GM12874 (cell line): ENCODE data around the gene VANGL2.

Source experiments
- TF ChIP-seq, protein P1 (sequence below): IDR thresholded peaks from 2 replicates; pipeline ENCODE4 v1.5.1; 2011; ENCODE audit warnings: low read depth, mild to moderate bottlenecking, control low read depth, low read length, moderate library complexity; ENCODE audit not compliant: insufficient read depth

Gene VANGL2

GRCh38 chr1:160359559-160360226, 40.7 kb upstream of the VANGL2 start:
- TF ChIP-seq, protein P1, sequence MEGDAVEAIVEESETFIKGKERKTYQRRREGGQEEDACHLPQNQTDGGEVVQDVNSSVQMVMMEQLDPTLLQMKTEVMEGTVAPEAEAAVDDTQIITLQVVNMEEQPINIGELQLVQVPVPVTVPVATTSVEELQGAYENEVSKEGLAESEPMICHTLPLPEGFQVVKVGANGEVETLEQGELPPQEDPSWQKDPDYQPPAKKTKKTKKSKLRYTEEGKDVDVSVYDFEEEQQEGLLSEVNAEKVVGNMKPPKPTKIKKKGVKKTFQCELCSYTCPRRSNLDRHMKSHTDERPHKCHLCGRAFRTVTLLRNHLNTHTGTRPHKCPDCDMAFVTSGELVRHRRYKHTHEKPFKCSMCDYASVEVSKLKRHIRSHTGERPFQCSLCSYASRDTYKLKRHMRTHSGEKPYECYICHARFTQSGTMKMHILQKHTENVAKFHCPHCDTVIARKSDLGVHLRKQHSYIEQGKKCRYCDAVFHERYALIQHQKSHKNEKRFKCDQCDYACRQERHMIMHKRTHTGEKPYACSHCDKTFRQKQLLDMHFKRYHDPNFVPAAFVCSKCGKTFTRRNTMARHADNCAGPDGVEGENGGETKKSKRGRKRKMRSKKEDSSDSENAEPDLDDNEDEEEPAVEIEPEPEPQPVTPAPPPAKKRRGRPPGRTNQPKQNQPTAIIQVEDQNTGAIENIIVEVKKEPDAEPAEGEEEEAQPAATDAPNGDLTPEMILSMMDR, result no peak

DNA sequence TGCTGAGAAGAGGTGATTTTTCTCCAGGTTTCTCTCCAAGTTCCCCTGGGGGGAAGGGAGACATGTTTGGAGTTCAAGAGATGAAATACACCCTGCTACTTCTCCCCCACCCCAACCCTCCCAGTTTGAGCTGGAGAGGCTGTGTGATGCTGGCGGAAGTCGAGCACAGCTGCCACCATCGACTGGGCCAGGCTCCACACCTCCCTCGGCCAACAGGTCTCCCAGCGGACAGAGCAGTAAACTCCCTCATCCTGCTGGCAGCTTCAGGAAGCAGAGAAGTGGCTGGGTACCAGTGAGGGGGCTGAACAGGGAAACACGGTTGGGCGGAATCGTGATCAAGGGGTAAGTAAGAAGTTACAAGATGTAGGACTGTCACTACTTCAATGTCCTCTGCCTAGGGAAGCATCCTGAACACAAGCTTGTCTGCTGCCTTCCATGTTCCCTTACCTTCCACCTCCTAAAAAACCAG, 40.1 kb upstream of the VANGL2 start:
- TF ChIP-seq, protein P1, result no peak

DNA sequence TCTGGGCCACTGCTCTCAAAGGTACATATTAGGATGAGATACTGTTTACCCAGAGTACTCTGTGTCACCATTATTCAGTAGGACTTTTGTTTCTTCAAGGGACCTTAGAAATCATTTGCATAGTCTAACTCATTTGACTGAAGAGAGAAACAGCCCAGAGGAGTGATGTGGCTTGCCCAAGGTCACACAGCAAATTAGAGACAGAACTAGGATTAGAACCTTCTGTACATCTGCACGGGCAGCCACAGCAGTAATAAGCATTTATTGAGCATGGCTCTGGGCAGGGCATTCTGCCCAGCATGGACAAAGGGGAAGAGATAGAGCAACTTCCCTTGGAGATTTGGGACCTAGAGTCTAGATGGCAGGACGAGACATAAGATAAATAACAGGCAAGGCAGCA, 39.2 kb upstream of the VANGL2 start:
- TF ChIP-seq, protein P1, result no peak

DNA sequence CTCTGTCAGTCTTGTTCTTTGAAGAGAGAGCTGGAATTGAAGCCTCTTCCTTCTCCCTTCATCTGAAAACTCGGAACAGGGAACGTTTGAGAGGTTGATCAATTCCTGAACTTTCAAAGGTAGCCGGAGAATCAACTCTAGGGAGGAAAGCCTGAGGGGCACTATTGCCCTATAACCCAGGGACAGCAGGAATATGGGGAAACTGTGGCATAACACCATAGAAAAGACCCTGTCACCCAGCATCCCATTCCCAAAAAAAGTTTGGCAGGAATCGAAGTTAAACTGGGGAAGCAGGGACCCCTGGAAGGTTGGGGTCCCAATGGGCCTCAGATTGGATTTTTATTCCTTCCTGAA, 38.6 kb upstream of the VANGL2 start:
- TF ChIP-seq, protein P1, result no peak

- TF ChIP-seq, protein P1, result no peak
Measured at GRCh38 chr1:160362168-160362957, 38.0 kb upstream of the VANGL2 start.

- TF ChIP-seq, protein P1, result no peak
Measured at GRCh38 chr1:160363010-160363409, 37.4 kb upstream of the VANGL2 start.

- TF ChIP-seq, protein P1, result no peak
Measured at GRCh38 chr1:160363951-160364735, 36.2 kb upstream of the VANGL2 start.
